ENCODE results near the gene CLIC4.

The CLIC4 gene

GRCh38 chr1:24859063-24860010 lies 114.1 kb downstream of the CLIC4 start:
- DNase-seq (ENCODE audit: low read depth in 2 of 2) = no peak

DNA sequence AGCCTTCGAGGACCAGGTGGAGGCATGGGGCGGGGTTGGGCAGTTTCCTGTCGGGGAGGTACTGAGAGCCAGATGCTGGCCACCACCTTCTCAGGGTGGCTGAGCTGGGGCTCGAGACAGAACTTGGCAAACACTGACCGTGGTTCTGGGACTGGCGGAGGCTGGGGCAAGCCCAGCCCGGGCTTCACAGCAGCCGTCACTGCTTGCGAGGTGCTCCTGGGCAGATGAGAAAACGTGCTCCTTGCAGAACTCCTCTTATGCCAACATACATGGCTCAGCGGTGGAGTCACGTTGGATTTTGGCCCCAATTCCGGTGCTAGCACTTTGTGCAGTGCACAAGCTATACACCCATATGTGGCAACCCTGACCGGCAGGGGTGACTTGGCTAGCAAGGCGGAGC lies 115.6 kb downstream of the CLIC4 start:
- DNase-seq (ENCODE audit: low read depth in 2 of 2) = no peak

DNA sequence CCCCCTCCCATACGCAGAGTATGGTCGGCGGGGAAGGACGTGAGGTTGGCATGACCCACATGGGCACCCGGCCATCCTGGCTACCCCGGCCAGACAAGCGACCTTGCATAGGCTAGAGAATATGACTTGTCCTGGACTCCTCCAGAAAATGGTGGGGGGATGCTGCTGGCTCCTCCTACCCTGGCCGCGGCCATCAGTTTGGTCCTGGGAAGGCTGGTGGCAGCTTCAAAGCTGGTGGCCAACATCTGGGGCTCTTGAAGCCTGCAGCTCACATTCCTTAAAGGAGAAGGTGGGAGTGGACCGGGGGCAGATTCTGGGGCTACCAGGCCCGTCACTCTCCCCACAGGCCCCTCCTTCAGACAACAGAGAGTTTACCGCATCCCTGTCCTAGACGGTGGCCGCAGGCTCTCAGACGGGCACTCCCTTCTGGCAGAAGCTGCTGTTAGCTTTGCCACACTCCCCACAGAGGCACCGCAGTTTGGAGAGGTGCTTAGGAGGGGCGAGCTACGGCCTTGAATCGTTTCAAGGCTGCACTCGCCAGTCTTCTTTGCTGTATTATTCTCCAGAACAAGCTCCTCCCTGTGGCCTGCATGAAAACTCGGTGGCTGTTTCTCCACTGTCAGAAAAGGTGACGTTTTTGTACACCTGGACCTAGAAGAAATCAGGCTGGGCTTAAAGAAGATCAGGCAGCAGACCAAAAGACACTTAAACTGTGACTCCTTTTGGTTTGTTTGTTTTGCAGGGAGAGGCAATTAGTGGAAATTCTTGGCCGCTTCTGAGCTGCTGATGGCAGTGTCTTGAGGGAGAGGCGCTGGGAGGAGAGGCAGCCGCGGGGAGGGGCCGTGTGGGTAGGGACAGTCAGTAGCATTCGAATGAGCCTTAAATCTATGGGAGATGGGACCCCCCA lies 116.8 kb downstream of the CLIC4 start:
- DNase-seq (ENCODE audit: low read depth in 2 of 2) = no peak

- no peak for DNase-seq (ENCODE audit: low read depth in 2 of 2)
Measured at GRCh38 chr1:24862775-24863483, 117.7 kb downstream of the CLIC4 start.

GRCh38 chr1:24864370-24864777 lies 119.1 kb downstream of the CLIC4 start:
- DNase-seq (ENCODE audit: low read depth in 2 of 2) = no peak

DNA sequence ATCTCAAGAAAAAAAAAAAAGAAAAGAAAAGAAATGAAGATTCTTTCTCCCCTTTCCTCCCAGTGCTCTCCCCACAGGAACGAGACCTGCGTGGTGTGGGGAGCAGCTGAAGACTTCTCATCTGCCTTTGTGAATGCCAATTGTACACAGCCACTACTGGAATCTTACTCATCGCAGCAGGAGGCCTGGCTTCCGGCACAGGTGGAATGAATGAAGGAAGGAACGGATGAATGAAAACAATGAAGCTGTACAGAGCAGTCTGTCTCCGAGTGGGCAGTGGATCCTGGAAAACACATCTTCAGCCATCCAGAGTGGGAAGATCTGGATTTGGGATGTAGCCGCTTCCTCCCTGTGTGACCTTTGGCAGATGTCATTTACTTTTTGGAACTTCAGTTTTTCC lies 119.9 kb downstream of the CLIC4 start:
- DNase-seq (ENCODE audit: low read depth in 2 of 2) = no peak

- DNase-seq (ENCODE audit: low read depth in 2 of 2) = no peak
Measured at GRCh38 chr1:24865587-24865986, 120.3 kb downstream of the CLIC4 start.

DNA sequence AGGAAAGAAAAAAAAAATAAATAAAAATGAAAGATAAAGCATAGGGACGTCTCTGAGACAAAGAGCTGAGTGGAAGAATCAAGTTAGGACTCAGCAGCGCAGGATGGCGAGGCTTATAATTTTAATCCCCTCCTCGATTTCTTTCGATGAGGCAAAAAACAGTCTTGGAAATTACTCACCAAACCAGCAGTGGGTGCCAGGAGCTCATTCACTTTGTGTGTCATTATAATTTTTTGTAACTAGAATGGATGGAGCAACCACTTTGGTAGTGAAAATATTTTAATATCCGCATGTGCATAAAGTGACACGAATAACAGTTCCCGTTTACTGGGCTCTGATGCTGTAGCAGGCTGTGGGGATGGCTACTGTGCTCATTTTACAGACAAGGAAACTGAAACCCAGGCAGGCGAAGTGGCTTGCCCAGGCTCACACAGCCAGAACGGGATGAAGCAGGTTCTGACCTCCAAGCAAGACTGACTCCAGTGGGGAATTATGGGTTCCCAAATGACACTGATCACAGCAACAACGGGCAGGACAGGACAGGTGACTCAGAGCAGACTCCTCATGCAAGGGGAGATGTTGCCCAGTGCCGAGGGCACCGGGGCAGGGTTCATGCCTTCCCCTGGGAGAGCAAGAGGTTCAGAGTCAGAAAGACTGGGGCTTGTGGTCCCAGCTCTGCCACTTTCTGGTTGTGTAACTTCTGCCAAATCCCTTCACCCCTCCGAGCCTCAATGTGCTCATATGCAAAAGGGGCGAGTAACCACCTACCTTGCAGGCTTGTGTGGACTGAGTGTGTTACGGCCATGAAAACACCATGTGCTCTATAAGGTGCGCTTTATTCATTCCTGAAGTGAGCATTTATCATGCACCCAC lies 121.2 kb downstream of the CLIC4 start:
- DNase-seq (ENCODE audit: low read depth in 2 of 2) = no peak

GRCh38 chr1:24867084-24867870 lies 122.0 kb downstream of the CLIC4 start:
- no peak for DNase-seq (ENCODE audit: low read depth in 2 of 2)

DNA sequence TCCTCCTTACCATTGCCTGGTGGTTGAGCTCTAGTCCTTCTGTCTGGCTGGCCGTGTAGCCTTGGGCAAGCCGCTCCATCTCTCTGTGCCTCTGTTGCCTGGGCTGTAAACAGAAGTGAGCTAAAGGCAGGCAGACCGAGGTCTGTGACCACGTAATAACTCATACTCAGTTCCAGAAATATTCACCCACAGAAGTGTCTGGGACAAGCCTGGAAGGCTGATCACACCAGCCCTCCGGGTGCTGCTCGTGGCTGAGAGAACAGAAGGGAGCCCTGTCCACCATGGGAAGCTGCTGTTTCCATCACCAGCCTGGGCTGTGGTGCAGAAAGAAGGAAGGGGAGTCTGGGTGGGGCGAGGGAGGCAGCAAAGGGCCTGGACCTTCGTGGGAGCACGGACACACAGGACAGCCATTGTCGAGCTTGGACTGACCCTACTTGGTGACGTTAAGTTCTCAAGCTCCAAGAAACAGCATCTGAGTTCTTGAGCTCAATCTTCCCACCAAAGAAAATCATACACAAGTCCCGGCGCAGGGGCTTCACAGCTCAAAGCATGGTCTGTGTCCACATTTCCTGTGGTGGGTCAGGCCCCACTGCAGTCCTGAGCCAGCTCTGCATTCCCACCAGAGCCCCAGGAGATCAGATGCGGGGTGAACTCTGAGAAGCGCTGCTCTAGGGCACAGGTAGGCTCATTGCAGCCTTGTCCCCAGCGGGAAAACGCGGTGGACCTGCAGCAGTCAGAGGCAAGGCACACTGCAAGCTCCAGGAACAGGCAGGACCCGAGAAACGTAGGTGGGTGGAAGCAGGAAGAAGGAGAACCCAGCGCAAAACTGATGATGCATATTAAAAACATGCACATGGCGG lies 123.0 kb downstream of the CLIC4 start:
- no peak for DNase-seq (ENCODE audit: low read depth in 2 of 2)

GRCh38 chr1:24870551-24871195 lies 125.4 kb downstream of the CLIC4 start:
- DNase-seq (ENCODE audit: low read depth in 2 of 2) = no peak

- DNase-seq (ENCODE audit: low read depth in 2 of 2) = no peak
Measured at GRCh38 chr1:24871306-24871901, 126.2 kb downstream of the CLIC4 start.

DNA sequence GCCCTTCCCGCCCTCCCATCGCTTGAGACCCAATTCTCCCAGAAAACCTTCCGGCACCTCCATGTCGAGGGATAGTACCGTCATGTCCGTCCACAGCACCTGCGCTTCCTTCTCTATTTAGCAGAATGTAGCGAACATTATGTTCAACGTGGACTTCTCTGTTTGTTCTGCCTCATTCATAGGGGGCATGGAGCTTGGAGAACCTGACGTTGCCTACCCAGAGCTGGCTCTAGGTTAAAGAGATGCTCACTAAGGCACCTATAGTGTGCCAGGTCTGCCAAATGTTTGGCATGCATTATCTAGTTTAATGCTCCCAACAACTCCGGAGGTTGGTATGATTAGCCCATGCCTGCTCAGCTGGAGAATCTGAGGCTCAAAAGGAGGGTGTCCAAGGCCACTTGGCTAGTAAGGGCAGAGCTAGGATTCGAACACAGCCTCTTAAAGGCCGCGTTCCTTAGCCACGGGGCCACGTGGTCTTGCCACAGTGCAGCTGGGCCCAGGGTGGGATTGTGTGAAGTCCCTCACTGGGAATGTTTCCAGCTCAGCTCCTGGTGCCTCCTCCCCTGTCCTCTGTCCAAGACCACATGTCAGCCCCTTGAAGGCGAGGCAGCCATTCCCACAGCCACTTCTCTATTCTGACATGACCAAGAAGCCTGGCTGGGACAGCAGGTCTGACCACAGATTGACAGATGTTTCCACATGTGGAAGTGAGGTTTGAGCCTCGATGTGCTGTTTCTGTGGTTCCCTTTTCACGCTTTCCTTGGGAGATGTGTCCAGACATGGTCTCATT lies 127.0 kb downstream of the CLIC4 start:
- no peak for DNase-seq (ENCODE audit: low read depth in 2 of 2)

- DNase-seq (ENCODE audit: low read depth in 2 of 2) = no peak
Measured at GRCh38 chr1:24873148-24873547, 127.9 kb downstream of the CLIC4 start.

GRCh38 chr1:24874056-24874455 lies 128.8 kb downstream of the CLIC4 start:
- no peak for DNase-seq (ENCODE audit: low read depth in 2 of 2)

DNA sequence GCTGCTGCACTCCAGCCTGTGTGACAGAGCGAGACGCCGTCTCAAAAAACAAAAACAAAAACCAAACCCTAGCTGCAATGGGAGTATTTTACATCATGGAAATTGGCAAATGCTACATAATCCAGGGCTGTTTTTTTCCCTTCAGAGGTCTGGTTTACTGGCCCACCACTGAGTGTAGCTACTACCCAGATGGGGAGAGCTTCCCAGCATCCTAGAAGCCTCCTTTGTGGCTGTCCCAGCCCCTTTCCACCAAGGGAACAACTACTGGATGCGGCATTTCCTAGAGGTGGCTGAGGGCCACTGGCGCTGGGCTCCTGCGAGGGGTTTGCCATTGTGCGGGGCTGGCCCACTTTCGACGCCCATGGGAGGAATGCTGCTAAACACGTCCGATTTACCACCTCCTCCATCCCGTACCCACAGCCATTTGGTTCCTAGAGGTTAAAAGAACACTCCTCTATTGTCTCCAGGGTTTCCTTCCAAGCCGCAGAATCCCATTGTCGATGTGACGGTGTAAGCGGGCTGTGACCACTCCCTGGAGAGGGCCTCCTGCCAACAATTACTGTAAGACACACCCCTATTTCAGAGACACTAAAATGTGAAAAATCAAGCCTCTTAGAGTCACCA lies 129.5 kb downstream of the CLIC4 start:
- DNase-seq (ENCODE audit: low read depth in 2 of 2) = no peak

DNA sequence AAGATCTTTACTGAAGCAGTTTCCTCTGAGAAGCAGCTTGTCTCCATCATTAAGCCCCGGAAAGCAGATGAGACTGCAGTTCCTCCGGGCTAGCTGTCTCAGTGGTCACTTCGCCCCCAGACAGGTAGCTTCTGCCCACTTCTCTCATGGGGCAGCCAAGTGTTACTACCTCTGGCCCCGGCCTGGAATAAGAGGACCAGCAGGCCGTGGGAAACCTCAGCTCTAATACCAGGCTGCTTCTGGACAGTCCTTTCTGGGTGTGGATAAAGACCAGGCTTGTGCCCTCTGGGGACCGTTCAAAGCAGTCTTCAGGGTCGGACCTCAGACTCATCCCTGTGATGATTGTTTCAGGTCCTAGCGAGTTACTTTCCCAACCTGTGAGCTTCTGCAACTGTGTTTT lies 130.0 kb downstream of the CLIC4 start:
- no peak for DNase-seq (ENCODE audit: low read depth in 2 of 2)
